ENCODE data around the gene ARMCX5.

DNA sequence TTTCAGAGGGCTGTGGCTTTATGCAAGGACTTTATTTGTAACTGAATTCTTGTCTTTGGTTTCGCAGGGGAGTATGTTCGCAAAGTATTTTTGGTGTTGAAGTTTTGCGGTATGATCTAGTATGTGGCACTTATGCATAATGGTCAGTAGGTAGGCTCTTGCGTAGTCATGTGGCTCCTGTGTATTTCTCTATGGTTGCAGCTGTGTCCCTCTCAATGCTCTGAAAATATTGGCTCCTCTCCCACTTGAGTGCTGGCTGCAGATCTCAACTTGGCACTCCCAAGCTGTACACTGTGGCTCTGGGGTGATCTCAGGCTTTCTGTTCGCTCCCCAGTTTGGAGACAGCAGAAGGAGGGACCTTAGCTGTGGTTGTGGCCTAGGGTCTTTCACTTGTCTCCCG lies 24.8 kb downstream of the ARMCX5 start:
- TF ChIP-seq, protein P1, sequence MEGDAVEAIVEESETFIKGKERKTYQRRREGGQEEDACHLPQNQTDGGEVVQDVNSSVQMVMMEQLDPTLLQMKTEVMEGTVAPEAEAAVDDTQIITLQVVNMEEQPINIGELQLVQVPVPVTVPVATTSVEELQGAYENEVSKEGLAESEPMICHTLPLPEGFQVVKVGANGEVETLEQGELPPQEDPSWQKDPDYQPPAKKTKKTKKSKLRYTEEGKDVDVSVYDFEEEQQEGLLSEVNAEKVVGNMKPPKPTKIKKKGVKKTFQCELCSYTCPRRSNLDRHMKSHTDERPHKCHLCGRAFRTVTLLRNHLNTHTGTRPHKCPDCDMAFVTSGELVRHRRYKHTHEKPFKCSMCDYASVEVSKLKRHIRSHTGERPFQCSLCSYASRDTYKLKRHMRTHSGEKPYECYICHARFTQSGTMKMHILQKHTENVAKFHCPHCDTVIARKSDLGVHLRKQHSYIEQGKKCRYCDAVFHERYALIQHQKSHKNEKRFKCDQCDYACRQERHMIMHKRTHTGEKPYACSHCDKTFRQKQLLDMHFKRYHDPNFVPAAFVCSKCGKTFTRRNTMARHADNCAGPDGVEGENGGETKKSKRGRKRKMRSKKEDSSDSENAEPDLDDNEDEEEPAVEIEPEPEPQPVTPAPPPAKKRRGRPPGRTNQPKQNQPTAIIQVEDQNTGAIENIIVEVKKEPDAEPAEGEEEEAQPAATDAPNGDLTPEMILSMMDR (IDR thresholded peaks at IDR 0.05; ENCODE audit: insufficient read depth, low read length): no peak
- TF ChIP-seq POLR2AphosphoS5 (IDR thresholded peaks at IDR 0.05; ENCODE audit: low read depth) (no peak), GABPA (IDR thresholded peaks at IDR 0.05; ENCODE audit: low read depth) (no peak), SPI1 (IDR thresholded peaks at IDR 0.05; ENCODE audit: borderline replicate concordance, low read depth) (no peak)
- TF ChIP-seq, protein P2, sequence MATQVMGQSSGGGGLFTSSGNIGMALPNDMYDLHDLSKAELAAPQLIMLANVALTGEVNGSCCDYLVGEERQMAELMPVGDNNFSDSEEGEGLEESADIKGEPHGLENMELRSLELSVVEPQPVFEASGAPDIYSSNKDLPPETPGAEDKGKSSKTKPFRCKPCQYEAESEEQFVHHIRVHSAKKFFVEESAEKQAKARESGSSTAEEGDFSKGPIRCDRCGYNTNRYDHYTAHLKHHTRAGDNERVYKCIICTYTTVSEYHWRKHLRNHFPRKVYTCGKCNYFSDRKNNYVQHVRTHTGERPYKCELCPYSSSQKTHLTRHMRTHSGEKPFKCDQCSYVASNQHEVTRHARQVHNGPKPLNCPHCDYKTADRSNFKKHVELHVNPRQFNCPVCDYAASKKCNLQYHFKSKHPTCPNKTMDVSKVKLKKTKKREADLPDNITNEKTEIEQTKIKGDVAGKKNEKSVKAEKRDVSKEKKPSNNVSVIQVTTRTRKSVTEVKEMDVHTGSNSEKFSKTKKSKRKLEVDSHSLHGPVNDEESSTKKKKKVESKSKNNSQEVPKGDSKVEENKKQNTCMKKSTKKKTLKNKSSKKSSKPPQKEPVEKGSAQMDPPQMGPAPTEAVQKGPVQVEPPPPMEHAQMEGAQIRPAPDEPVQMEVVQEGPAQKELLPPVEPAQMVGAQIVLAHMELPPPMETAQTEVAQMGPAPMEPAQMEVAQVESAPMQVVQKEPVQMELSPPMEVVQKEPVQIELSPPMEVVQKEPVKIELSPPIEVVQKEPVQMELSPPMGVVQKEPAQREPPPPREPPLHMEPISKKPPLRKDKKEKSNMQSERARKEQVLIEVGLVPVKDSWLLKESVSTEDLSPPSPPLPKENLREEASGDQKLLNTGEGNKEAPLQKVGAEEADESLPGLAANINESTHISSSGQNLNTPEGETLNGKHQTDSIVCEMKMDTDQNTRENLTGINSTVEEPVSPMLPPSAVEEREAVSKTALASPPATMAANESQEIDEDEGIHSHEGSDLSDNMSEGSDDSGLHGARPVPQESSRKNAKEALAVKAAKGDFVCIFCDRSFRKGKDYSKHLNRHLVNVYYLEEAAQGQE (IDR thresholded peaks at IDR 0.05; ENCODE audit: insufficient replicate concordance, low read depth): no peak
